ENCODE results near the gene GPR27.

GRCh38 chr3:71759401-71759800 lies 5.7 kb downstream of the GPR27 start:
- no peak for TF ChIP-seq GATA2 (IDR thresholded peaks at IDR 0.05; ENCODE audit: low read depth, low read length)
- TF ChIP-seq GATA3 (IDR thresholded peaks at IDR 0.05; ENCODE audit: low read depth, low read length), result no peak

Measured in SH-SY5Y (cell line).